Epithelial cell of proximal tubule (primary cell): ENCODE results near the gene HBZ. TPM values are rescaled to one million over a fixed set of nuclear protein-coding genes. Genes with fewer than 3 reads are reported as not detected.
"Not testable (repeated sequence)": the region's sequence is repeated elsewhere in the genome, so short reads cannot be mapped to it uniquely, and the experiment has no call there.

Source experiments
- DNase-seq: peaks from one replicate; pipeline ENCODE4 v3.0.0-alpha.2; 2011; ENCODE audit warnings: low read depth
- H3K4me3 ChIP-seq: 2 replicates; pipeline ENCODE4 v1.5.1; 2011; ENCODE audit warnings: low read depth, mild to moderate bottlenecking, low read length
- CTCF ChIP-seq: conservative IDR thresholded peaks from 2 replicates; pipeline ENCODE4 v1.5.1; 2012; ENCODE audit warnings: low read depth, mild to moderate bottlenecking, low read length
- total RNA-seq: library from RNA; depleted of rRNA; stranded (reverse); fragments of >200 nt; gene quantifications from 2 replicates; pipeline ENCODE4 v1.2.3, GENCODE V29; 2015

HBZ gene
- total RNA-seq, 1 donor from 2014 or later = not detected

GRCh38 chr16:166375-167121, 14.1 kb downstream of the HBZ start:
- no peak for DNase-seq
- H3K4me3 ChIP-seq = no peak overlapping the region
- TF ChIP-seq CTCF = no peak

GRCh38 chr16:167122-167690, 14.8 kb downstream of the HBZ start:
- H3K4me3 ChIP-seq = no peak overlapping the region
- no peak for DNase-seq
- no peak for TF ChIP-seq CTCF

GRCh38 chr16:168424-168823, 16.0 kb downstream of the HBZ start:
- no peak for DNase-seq
- no peak overlapping the region for H3K4me3 ChIP-seq
- no peak for TF ChIP-seq CTCF

- DNase-seq = no peak
- TF ChIP-seq CTCF = no peak
- H3K4me3 ChIP-seq = no peak overlapping the region
Measured at GRCh38 chr16:169014-169413, 16.6 kb downstream of the HBZ start.

GRCh38 chr16:170088-170507, 17.7 kb downstream of the HBZ start:
- H3K4me3 ChIP-seq, DNase-seq: not testable (repeated sequence)

GRCh38 chr16:170788-171187, 18.3 kb downstream of the HBZ start:
- no peak for DNase-seq
- no peak for TF ChIP-seq CTCF
- no peak overlapping the region for H3K4me3 ChIP-seq

- DNase-seq, H3K4me3 ChIP-seq: not testable (repeated sequence)
Measured at GRCh38 chr16:172374-172941, 20.0 kb downstream of the HBZ start, which contains the start of gene HBA2. HBA2 (plus strand) TSS chr16:172876; CDS start chr16:172913, 37 bp downstream.

GRCh38 chr16:173211-173854, 20.9 kb downstream of the HBZ start:
- DNase-seq, H3K4me3 ChIP-seq: not testable (repeated sequence)

GRCh38 chr16:173928-174769, 21.7 kb downstream of the HBZ start:
- not testable (repeated sequence) for H3K4me3 ChIP-seq, DNase-seq
